ENCODE measurements around the gene PPARD. TPM values are rescaled to one million over a fixed set of nuclear protein-coding genes. Genes with fewer than 3 reads are reported as not detected.

Gene PPARD
- total RNA-seq, 4 donors from 2014 or later = 17.3 to 40.3 (median 35.9) TPM

GRCh38 chr6:35473075-35473849, 130.9 kb downstream of the PPARD start:
- H3K4me1 ChIP-seq = peaks cover 10 to 18% of the 10 kb centered on the region in 2 donors
- H3K9me3 ChIP-seq = no peaks in the 10 kb centered on the region
- H3K27ac ChIP-seq = no peak overlapping the region
- no peak for TF ChIP-seq POLR2A (IDR thresholded peaks at IDR 0.05)
- no peak for TF ChIP-seq CTCF (IDR thresholded peaks at IDR 0.05)
- no peaks in the 10 kb centered on the region for H3K27me3 ChIP-seq
- peaks cover 16 to 18% of the 10 kb centered on the region in 2 donors for H3K36me3 ChIP-seq
- no peak overlapping the region for H3K4me3 ChIP-seq (replicated peaks in 1 of 3)
- WGBS, 2 donors = 86 to 92% methylated on average over 9 of the region's 9 CpGs
- intact Hi-C loops (cut with DNase I) = no loop called here
- DNase-seq = no peak

- Histone ChIP-seq H3K4me1 (peaks cover 10 to 18% of the 10 kb centered on the region in 2 donors), H3K4me3 (replicated peaks in 1 of 3) (no peak overlapping the region), H3K36me3 (peaks cover 16 to 21% of the 10 kb centered on the region in 2 donors), H3K27ac (no peak overlapping the region), H3K9me3 (no peaks in the 10 kb centered on the region), H3K27me3 (no peaks in the 10 kb centered on the region)
- no peak for DNase-seq
- intact Hi-C loops (cut with DNase I) = no loop called here
- no peak for TF ChIP-seq CTCF (IDR thresholded peaks at IDR 0.05)
- TF ChIP-seq POLR2A (IDR thresholded peaks at IDR 0.05) = no peak
These were observed 131.4 kb downstream of the PPARD start for GRCh38 chr6:35473850-35474130.

GRCh38 chr6:35474131-35474941, 132.0 kb downstream of the PPARD start:
- 90 to 93% methylated on average over 7 to 13 of the region's 14 CpGs for WGBS, 2 donors
- peaks cover 5 to 18% of the 10 kb centered on the region in 2 donors for H3K4me1 ChIP-seq
- no peak overlapping the region for H3K27ac ChIP-seq
- intact Hi-C loops (cut with DNase I) = no loop called here
- H3K27me3 ChIP-seq = no peaks in the 10 kb centered on the region
- no peak for TF ChIP-seq CTCF (IDR thresholded peaks at IDR 0.05)
- no peak for TF ChIP-seq POLR2A (IDR thresholded peaks at IDR 0.05)
- DNase-seq = no peak
- no peaks in the 10 kb centered on the region for H3K9me3 ChIP-seq
- H3K4me3 ChIP-seq (replicated peaks in 1 of 3) = no peak overlapping the region
- H3K36me3 ChIP-seq = peaks cover 16 to 21% of the 10 kb centered on the region in 2 donors

- no peak for DNase-seq
- peaks cover 16 to 20% of the 10 kb centered on the region in 2 donors for H3K36me3 ChIP-seq
- TF ChIP-seq POLR2A (IDR thresholded peaks at IDR 0.05) (no peak), CTCF (IDR thresholded peaks at IDR 0.05) (no peak)
- WGBS, 2 donors = 89 to 96% methylated on average over 20 of the region's 20 CpGs
- intact Hi-C loops (cut with DNase I) = no loop called here
- H3K4me3 ChIP-seq (replicated peaks in 1 of 3) = no peak overlapping the region
- no peaks in the 10 kb centered on the region for H3K27me3 ChIP-seq
- no peak overlapping the region for H3K27ac ChIP-seq
- H3K4me1 ChIP-seq = peaks cover 0 to 11% of the 10 kb centered on the region in 2 donors
- H3K9me3 ChIP-seq = no peaks in the 10 kb centered on the region
These were observed 132.7 kb downstream of the PPARD start for GRCh38 chr6:35474942-35475570.

All from thyroid gland (tissue), 4 donors.